ENCODE measurements around the gene RBM20.

RBM20 gene

DNA sequence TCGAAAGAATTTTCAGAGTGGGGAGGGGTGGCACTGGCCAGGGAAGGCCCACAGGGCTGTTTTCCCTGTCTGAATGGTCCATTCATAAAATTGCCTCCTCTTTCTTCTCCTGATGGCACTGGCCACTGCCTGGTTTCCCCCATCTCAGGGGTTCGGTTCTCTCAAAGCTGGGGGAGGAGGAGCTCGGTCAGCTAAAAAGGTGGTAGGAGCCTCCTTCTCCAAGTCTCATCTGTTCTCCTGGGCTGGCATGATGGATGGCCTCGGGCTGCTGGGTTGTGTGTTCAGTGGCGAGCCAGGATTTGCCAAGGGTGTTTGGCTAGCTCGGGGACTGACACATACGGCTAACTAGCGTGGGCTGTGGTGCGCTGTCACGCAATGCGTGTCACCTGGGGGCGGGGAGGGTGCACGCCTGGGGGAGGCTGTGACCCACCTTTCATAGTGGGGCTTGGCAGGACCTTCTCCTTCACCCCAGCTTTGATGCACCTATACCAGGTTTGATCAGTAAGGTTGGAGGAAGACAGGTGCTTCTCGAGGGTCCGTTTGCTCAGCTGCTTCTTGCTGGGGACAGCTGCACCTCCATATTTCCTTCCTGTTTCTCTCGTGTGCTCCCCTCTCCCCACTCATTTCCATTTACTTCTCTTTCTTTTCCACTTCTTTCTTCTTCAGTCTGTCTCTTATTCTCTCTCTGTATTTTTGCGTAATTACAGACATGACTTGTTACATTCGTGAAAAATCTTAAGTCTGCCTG, 36.3 kb downstream of the RBM20 start:
- H3K4me1 ChIP-seq (ENCODE audit: control insufficient read depth in 1 of 2, insufficient read depth in 1 of 2, low read depth in 1 of 2, low read length in 1 of 2): peaks cover 4 to 5% of the 10 kb centered on the region in 2 experiments
- H3K4me3 ChIP-seq (ENCODE audit: low read depth in 1 of 2, low read length in 1 of 2): no peak overlapping the region
- H3K36me3 ChIP-seq: no peaks in the 10 kb centered on the region
- TF ChIP-seq, protein P1, sequence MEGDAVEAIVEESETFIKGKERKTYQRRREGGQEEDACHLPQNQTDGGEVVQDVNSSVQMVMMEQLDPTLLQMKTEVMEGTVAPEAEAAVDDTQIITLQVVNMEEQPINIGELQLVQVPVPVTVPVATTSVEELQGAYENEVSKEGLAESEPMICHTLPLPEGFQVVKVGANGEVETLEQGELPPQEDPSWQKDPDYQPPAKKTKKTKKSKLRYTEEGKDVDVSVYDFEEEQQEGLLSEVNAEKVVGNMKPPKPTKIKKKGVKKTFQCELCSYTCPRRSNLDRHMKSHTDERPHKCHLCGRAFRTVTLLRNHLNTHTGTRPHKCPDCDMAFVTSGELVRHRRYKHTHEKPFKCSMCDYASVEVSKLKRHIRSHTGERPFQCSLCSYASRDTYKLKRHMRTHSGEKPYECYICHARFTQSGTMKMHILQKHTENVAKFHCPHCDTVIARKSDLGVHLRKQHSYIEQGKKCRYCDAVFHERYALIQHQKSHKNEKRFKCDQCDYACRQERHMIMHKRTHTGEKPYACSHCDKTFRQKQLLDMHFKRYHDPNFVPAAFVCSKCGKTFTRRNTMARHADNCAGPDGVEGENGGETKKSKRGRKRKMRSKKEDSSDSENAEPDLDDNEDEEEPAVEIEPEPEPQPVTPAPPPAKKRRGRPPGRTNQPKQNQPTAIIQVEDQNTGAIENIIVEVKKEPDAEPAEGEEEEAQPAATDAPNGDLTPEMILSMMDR (IDR thresholded peaks at IDR 0.05): no peak
- no peak overlapping the region for H3K27ac ChIP-seq
- no peaks in the 10 kb centered on the region for H3K9me3 ChIP-seq
- no peaks in the 10 kb centered on the region for H3K27me3 ChIP-seq

DNA sequence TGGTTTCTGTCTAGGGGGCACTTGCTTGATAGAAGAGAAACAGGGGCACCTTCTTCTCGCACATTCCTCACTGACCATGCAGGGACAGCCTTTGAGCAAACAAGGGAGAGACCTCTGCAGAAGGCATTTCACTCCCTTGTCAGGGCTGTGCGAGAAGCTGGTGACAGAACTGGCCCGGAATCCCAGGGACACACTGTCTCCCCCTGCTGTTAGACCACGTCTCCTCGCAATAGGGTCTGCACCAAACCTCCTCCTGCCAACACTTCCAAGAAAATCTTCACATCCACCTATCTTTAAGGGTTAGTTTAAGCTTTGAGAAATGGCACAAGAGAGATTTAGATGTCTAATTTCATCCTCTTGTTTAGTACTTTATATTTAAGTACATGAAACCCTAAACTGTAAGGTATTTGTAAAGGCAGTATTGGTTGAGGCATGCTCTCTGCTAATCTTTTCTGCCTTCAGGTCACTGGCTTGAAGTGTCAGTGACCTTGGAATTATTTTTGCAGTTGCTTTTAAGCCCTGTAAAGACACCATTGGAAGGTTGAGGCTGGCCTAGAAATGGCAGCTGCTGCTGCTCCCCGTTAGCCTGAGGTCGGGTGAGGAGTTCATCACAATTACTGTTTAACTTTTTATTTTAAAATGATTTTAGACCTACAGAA, 37.0 kb downstream of the RBM20 start:
- no peak overlapping the region for H3K27ac ChIP-seq
- no peak overlapping the region for H3K4me3 ChIP-seq (ENCODE audit: low read depth in 1 of 2, low read length in 1 of 2)
- H3K27me3 ChIP-seq: no peaks in the 10 kb centered on the region
- TF ChIP-seq, protein P1 (IDR thresholded peaks at IDR 0.05): no peak
- no peaks in the 10 kb centered on the region for H3K36me3 ChIP-seq
- H3K9me3 ChIP-seq: no peaks in the 10 kb centered on the region
- H3K4me1 ChIP-seq (ENCODE audit: control insufficient read depth in 1 of 2, insufficient read depth in 1 of 2, low read depth in 1 of 2, low read length in 1 of 2): peaks cover 4 to 5% of the 10 kb centered on the region in 2 experiments

DNA sequence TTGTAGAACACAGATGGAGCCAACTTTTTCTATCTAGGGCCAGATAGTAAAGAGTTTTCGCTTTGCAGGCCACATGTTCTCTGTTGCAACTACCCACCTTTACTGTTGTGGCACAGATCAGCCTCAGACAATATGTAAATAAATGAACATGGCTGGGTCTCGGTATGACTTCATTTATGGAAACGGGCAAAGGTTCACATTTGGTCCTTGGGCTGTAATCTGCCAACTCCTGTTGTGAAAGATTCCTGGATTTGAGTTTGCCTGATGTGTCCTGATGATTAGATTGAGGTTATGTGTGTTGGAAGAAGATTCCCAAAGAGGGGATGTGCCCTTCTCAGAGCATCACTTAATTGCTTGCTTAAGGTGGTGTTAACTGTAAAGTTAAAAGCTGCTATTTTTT, 38.2 kb downstream of the RBM20 start:
- Histone ChIP-seq H3K4me1 (ENCODE audit: control insufficient read depth in 1 of 2, insufficient read depth in 1 of 2, low read depth in 1 of 2, low read length in 1 of 2) (peaks cover 4 to 5% of the 10 kb centered on the region in 2 experiments), H3K4me3 (ENCODE audit: low read depth in 1 of 2, low read length in 1 of 2) (no peak overlapping the region), H3K9me3 (no peaks in the 10 kb centered on the region), H3K27ac (no peak overlapping the region), H3K36me3 (no peaks in the 10 kb centered on the region), H3K27me3 (no peaks in the 10 kb centered on the region)
- TF ChIP-seq, protein P1 (IDR thresholded peaks at IDR 0.05): no peak

DNA sequence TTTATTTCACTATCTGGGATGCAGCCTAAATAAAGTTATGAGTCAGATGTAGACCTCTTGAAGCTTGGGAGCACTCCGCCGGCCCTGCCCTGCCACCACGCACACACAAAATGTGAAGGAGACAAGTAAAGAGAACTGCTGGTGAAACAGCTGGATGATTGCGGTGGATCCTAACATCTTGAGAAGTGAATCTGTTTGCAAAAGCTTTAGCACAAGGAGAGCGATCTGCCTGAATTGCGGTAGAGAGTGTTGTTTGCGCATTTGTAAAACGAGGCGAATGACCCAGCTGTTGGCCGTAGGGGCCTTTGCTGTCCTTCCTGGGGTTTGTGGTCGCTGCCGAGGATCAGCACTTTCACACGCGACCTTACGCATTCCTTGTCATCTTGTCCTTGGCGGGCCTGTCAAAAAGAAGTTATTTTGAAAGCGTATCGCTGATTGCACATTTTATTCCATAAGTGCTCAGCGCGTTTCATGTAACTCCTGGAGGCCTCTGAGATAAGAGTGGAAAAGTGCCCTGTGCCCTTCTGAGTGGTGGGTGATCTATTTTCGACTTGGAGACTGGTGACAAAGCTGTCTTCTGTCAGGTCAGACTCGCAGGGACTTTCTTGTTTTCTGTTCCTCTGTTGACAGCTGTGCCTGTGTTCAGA, 40.8 kb downstream of the RBM20 start:
- H3K4me1 ChIP-seq (ENCODE audit: control insufficient read depth in 1 of 2, insufficient read depth in 1 of 2, low read depth in 1 of 2, low read length in 1 of 2): peaks cover 4 to 5% of the 10 kb centered on the region in 2 experiments
- no peaks in the 10 kb centered on the region for H3K36me3 ChIP-seq
- TF ChIP-seq, protein P1 (IDR thresholded peaks at IDR 0.05): no peak
- no peaks in the 10 kb centered on the region for H3K9me3 ChIP-seq
- H3K27me3 ChIP-seq: no peaks in the 10 kb centered on the region
- H3K4me3 ChIP-seq (ENCODE audit: low read depth in 1 of 2, low read length in 1 of 2): no peak overlapping the region
- H3K27ac ChIP-seq: no peak overlapping the region

DNA sequence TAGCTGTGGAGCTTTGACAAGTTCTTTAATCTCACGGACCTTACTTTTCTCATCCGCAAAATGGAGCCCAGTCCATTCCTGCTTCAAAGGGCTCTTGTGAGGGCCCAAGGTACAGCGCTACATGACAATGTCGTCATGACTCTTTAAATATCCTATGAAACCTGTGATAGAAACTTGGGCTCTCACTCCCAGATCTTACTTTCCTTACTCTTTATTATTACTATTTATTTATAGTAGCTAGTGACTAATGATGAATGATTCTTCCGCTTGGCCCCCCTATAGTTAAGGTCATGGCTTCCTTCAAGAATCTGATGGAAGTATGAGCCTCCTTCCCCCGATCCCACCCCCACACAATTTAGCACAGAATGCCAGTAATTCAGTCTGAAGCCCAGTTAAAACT, 41.9 kb downstream of the RBM20 start:
- Histone ChIP-seq H3K9me3 (no peaks in the 10 kb centered on the region), H3K4me1 (ENCODE audit: control insufficient read depth in 1 of 2, insufficient read depth in 1 of 2, low read depth in 1 of 2, low read length in 1 of 2) (peaks cover under 1% of the 10 kb centered on the region in 2 experiments), H3K36me3 (no peaks in the 10 kb centered on the region), H3K27me3 (no peaks in the 10 kb centered on the region), H3K27ac (no peak overlapping the region), H3K4me3 (ENCODE audit: low read depth in 1 of 2, low read length in 1 of 2) (no peak overlapping the region)
- TF ChIP-seq, protein P1 (IDR thresholded peaks at IDR 0.05): no peak
